Measurements from ENCODE around the gene RARA. TPM values are rescaled to one million over a fixed set of nuclear protein-coding genes. Genes with fewer than 3 reads are reported as not detected.

Gene RARA
- total RNA-seq, 2 donors from 2014 or later, result 46.8 to 73.4 TPM

- peaks cover 85 to 99% of the 10 kb centered on the region in 2 donors for H3K4me1 ChIP-seq (ENCODE audit: control insufficient read depth in 1 of 2, low read depth in 2 of 2)
- no peak for DNase-seq (ENCODE audit: low spot score)
- no peak overlapping the region for H3K4me3 ChIP-seq
- no peaks in the 10 kb centered on the region for H3K9me3 ChIP-seq
- peak overlapping the region; percentile 67 to 91 for H3K27ac ChIP-seq
- H3K36me3 ChIP-seq, result no peaks in the 10 kb centered on the region
- H3K27me3 ChIP-seq (replicated peaks; ENCODE audit: insufficient read depth), result no peaks in the 10 kb centered on the region
- TF ChIP-seq, protein P1, sequence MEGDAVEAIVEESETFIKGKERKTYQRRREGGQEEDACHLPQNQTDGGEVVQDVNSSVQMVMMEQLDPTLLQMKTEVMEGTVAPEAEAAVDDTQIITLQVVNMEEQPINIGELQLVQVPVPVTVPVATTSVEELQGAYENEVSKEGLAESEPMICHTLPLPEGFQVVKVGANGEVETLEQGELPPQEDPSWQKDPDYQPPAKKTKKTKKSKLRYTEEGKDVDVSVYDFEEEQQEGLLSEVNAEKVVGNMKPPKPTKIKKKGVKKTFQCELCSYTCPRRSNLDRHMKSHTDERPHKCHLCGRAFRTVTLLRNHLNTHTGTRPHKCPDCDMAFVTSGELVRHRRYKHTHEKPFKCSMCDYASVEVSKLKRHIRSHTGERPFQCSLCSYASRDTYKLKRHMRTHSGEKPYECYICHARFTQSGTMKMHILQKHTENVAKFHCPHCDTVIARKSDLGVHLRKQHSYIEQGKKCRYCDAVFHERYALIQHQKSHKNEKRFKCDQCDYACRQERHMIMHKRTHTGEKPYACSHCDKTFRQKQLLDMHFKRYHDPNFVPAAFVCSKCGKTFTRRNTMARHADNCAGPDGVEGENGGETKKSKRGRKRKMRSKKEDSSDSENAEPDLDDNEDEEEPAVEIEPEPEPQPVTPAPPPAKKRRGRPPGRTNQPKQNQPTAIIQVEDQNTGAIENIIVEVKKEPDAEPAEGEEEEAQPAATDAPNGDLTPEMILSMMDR (IDR thresholded peaks at IDR 0.05), result no peak
- no peak for ATAC-seq (ENCODE audit: insufficient number of reproducible peaks, low FRiP score, low read depth)
Observed at GRCh38 chr17:40325156-40326013, 16.4 kb downstream of the RARA start.

DNA sequence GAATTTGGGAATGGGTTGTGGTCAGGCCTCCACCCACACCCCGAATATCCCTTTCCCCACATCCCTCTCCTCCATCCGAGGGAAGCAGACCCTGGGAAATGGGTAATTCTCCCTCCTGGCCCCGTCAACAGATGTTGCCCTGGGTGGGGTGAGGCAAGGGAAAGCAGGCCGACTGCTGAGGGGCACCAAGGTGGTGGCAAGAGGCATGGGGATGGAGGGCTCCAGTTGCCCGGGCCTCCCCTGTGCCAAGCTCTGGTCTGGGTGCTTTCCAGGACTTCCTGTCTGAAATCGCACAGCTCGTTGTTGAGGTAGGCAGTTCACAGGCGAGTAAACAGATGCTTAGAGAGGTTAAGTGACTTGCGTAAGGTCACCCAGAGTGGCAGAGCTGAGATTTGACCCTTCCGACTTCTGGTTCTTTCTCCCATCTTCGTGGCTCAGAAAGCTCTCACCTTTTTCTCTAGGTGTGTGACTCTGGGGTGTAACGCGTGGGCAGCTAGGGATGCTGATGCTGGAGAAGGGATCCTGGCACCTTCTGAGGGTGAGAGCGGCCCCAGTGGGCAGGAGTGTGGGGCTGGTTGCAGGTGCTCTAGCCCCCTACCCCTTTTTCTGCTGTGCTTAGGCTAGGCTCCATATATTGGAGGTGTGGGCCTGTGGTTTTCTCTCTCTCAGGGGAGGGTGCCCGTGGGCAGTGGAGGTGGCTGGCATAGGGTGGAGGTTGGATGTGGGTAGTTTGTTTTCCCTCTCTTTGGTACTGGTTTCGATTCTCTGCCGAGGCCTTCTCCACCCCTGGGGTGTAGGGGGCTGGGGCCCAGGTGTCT lies 17.2 kb downstream of the RARA start:
- TF ChIP-seq, protein P1 (IDR thresholded peaks at IDR 0.05), result no peak
- Histone ChIP-seq H3K27ac (peak overlapping the region; percentile 60 to 67), H3K27me3 (replicated peaks; ENCODE audit: insufficient read depth) (no peaks in the 10 kb centered on the region), H3K36me3 (no peaks in the 10 kb centered on the region), H3K4me1 (ENCODE audit: control insufficient read depth in 1 of 2, low read depth in 2 of 2) (peaks cover 86 to 99% of the 10 kb centered on the region in 2 donors), H3K4me3 (peak overlapping the region; percentile 29), H3K9me3 (no peaks in the 10 kb centered on the region)
- ATAC-seq (ENCODE audit: insufficient number of reproducible peaks, low FRiP score, low read depth), result no peak
- DNase-seq (ENCODE audit: low spot score), result no peak

DNA sequence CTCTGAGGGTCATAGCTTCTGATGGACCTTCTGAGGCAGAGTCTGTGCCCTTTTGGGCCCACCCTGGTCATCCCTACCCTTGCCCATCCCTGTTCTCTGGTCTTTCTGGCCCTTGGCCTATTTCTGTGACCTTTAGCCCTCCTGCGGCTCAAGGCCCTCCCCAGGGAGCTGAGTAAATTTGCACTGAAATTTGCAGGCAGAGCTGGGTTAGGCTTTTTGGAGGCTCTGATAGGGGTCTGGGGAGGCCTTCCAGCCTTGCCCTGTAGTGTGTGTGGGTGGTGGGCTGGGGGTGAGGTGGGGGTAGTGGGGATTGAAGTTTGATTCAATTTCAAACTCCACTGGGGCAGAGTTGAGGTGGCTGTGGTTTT lies 17.8 kb downstream of the RARA start:
- DNase-seq (ENCODE audit: low spot score), result no peak
- H3K27me3 ChIP-seq (replicated peaks; ENCODE audit: insufficient read depth), result no peaks in the 10 kb centered on the region
- TF ChIP-seq, protein P1 (IDR thresholded peaks at IDR 0.05), result no peak
- H3K4me3 ChIP-seq, result peak overlapping the region; percentile 29
- H3K4me1 ChIP-seq (ENCODE audit: control insufficient read depth in 1 of 2, low read depth in 2 of 2), result peaks cover 86 to 99% of the 10 kb centered on the region in 2 donors
- no peaks in the 10 kb centered on the region for H3K9me3 ChIP-seq
- H3K27ac ChIP-seq, result peak overlapping the region; percentile 60 to 67
- ATAC-seq (ENCODE audit: insufficient number of reproducible peaks, low FRiP score, low read depth), result no peak
- H3K36me3 ChIP-seq, result no peaks in the 10 kb centered on the region

GRCh38 chr17:40327244-40327729 lies 18.3 kb downstream of the RARA start:
- H3K4me3 ChIP-seq, result peak overlapping the region; percentile 29
- TF ChIP-seq, protein P1 (IDR thresholded peaks at IDR 0.05), result no peak
- peaks cover 86 to 99% of the 10 kb centered on the region in 2 donors for H3K4me1 ChIP-seq (ENCODE audit: control insufficient read depth in 1 of 2, low read depth in 2 of 2)
- DNase-seq (ENCODE audit: low spot score), result no peak
- no peaks in the 10 kb centered on the region for H3K27me3 ChIP-seq (replicated peaks; ENCODE audit: insufficient read depth)
- no peaks in the 10 kb centered on the region for H3K9me3 ChIP-seq
- H3K36me3 ChIP-seq, result no peaks in the 10 kb centered on the region
- H3K27ac ChIP-seq, result peak overlapping the region; percentile 60 to 67
- no peak for ATAC-seq (ENCODE audit: insufficient number of reproducible peaks, low FRiP score, low read depth)

All from thoracic aorta (tissue), 2 donors.